ENCODE measurements around the gene MGLL. TPM values are rescaled to one million over a fixed set of nuclear protein-coding genes. Genes with fewer than 3 reads are reported as not detected.

The MGLL gene
- total and polyA plus RNA-seq, 9 of the 15 experiments (the other 6 are each of a cell fraction or from before 2014, with no cell fraction given) = 0.12 to 0.32 (median 0.18) TPM; not detected in 6

DNA sequence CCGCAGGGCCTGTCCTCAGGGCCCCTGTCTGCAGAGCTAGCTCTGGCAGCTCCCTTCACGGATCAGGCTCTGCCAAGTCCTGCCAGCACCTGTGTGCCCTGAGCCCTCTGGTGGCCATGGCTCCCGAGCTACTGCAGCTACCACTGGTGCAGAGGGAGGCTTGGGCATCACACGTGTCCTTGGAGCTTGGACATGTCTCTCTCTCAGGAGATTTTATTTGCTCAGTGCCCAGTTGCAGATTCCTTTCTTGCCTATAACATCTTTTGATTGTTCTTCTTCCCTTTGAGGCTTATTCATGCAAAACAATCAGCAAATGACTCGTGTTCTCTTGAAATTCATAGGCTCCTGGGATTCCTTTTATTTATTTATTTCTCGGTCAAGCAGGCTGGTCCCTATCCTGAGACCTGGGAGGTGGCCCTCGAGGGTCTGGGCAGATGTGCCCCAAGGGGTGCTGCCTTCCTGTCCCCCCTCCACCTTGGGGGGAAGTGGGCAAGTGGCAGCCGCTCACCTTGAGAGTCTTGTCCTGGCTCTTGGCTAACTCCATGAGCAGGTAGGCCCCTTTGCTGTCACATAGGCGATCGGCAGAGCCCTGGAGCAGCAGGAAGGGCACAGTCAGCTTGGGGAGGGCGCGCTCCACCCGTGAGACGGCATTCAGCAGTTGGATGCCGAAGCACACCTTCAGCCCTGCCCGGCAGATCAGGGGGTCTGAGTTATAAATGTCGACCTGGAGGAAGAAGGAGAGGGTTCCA is 127.7 kb downstream of the MGLL start:
- no peak overlapping the region; a peak in 1 of 4 replicates for H3K9ac ChIP-seq (ENCODE audit: insufficient read depth in 1 of 2, low read depth in 2 of 2, low read length in 2 of 2)
- H3K27me3 ChIP-seq (ENCODE audit: control insufficient read depth in 2 of 2, insufficient read depth in 2 of 2, low read length in 2 of 2) = peaks cover 0 to 15% of the 10 kb centered on the region in 2 experiments; a peak in 2 of 5 replicates
- no TSS peak for BruUV-seq (replicated peaks)
- H3K9me1 ChIP-seq (ENCODE audit: control insufficient read depth, insufficient read depth, low read length) = peaks cover 3% of the 10 kb centered on the region
- no peak for ATAC-seq
- no peak for DNase-seq (ENCODE audit: extremely low read depth in 1 of 4, low spot score in 3 of 4)
- no peak overlapping the region for H3K4me2 ChIP-seq (ENCODE audit: insufficient read depth, low read length)
- no peak overlapping the region for H3K27ac ChIP-seq (ENCODE audit: extremely low read depth, low read depth, low read length)
- in situ Hi-C loops (cut with MboI) (no loop called here), intact Hi-C loops (cut with micrococcal nuclease) (loop anchor here (5.0 kb wide), 2 partner anchors 53 to 138 kb away; no protein-coding TSS in a partner anchor)
- 11% methylated on average over 11 of the region's 17 CpGs for WGBS (ENCODE audit: insufficient coverage, low coverage, missing lambda C conversion rate)
- no peaks in the 10 kb centered on the region for H3K36me3 ChIP-seq (ENCODE audit: control insufficient read depth, insufficient read depth, low read length)
- H4K20me1 ChIP-seq (replicated peaks; ENCODE audit: control insufficient read depth, insufficient read depth, low read length) = no peaks in the 10 kb centered on the region
- TF ChIP-seq, protein P1, sequence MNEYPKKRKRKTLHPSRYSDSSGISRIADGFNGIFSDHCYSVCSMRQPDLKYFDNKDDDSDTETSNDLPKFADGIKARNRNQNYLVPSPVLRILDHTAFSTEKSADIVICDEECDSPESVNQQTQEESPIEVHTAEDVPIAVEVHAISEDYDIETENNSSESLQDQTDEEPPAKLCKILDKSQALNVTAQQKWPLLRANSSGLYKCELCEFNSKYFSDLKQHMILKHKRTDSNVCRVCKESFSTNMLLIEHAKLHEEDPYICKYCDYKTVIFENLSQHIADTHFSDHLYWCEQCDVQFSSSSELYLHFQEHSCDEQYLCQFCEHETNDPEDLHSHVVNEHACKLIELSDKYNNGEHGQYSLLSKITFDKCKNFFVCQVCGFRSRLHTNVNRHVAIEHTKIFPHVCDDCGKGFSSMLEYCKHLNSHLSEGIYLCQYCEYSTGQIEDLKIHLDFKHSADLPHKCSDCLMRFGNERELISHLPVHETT (CRISPR knock-in tag; conservative IDR thresholded peaks at IDR 0.05 in 1 of 2, IDR thresholded peaks at IDR 0.05 in 1 of 2) = no peak
- TF ChIP-seq ZNF124 (CRISPR knock-in tag; IDR thresholded peaks at IDR 0.05) = no peak
- TF ChIP-seq, protein P2, sequence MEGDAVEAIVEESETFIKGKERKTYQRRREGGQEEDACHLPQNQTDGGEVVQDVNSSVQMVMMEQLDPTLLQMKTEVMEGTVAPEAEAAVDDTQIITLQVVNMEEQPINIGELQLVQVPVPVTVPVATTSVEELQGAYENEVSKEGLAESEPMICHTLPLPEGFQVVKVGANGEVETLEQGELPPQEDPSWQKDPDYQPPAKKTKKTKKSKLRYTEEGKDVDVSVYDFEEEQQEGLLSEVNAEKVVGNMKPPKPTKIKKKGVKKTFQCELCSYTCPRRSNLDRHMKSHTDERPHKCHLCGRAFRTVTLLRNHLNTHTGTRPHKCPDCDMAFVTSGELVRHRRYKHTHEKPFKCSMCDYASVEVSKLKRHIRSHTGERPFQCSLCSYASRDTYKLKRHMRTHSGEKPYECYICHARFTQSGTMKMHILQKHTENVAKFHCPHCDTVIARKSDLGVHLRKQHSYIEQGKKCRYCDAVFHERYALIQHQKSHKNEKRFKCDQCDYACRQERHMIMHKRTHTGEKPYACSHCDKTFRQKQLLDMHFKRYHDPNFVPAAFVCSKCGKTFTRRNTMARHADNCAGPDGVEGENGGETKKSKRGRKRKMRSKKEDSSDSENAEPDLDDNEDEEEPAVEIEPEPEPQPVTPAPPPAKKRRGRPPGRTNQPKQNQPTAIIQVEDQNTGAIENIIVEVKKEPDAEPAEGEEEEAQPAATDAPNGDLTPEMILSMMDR (IDR thresholded peaks at IDR 0.05 in 2 of 3, conservative IDR thresholded peaks at IDR 0.05 in 1 of 3; ENCODE audit: insufficient read depth in 2 of 3, low read depth in 1 of 3, low read length in 3 of 3) = 0 out of 6 replicates have a peak, but pooled peaks of 1 of the 3 experiments have one; percentile 2
- no peak for TF ChIP-seq POU5F1 (IDR thresholded peaks at IDR 0.05; ENCODE audit: borderline replicate concordance, low read depth, low read length, partially characterized antibody)
- H3K4me1 ChIP-seq (replicated peaks in 1 of 2; ENCODE audit: control insufficient read depth in 2 of 2, insufficient read depth in 2 of 2, low read length in 2 of 2) = peaks cover 6 to 20% of the 10 kb centered on the region in 2 experiments; a peak in 4 of 5 replicates
- no peak for FAIRE-seq
- ChIA-PET CTCF (ENCODE audit: low intra/inter-chr PET ratio) (no interaction called here), POLR2A (interaction anchor here (0.9 kb wide), 2 partner anchors 12 to 13 kb away, joined by 3 read pairs; no protein-coding TSS in a partner anchor)
- no peaks in the 10 kb centered on the region for H3K9me3 ChIP-seq (replicated peaks; ENCODE audit: control insufficient read depth, insufficient read depth, low read depth, low read length)
- H3K79me2 ChIP-seq (ENCODE audit: control insufficient read depth, insufficient read depth, low read length) = no peaks in the 10 kb centered on the region
- H2AFZ ChIP-seq (ENCODE audit: low read depth, low read length) = no peak overlapping the region
- no peak overlapping the region for H3K4me3 ChIP-seq
